Left forelimb (tissue), 1 donor: Measurements from ENCODE around the gene SCAF8.
A peak's percentile ranks its signal among the peaks of the same experiment; 100 is the strongest.
"Not testable (repeated sequence)": the region's sequence is repeated elsewhere in the genome, so short reads cannot be mapped to it uniquely, and the experiment has no call there.

ENCODE experiments used
- DNase-seq: peaks from one replicate; pipeline ENCODE4 v3.0.0-alpha.2; 2018; ENCODE audit warnings: low spot score

SCAF8 gene

DNA sequence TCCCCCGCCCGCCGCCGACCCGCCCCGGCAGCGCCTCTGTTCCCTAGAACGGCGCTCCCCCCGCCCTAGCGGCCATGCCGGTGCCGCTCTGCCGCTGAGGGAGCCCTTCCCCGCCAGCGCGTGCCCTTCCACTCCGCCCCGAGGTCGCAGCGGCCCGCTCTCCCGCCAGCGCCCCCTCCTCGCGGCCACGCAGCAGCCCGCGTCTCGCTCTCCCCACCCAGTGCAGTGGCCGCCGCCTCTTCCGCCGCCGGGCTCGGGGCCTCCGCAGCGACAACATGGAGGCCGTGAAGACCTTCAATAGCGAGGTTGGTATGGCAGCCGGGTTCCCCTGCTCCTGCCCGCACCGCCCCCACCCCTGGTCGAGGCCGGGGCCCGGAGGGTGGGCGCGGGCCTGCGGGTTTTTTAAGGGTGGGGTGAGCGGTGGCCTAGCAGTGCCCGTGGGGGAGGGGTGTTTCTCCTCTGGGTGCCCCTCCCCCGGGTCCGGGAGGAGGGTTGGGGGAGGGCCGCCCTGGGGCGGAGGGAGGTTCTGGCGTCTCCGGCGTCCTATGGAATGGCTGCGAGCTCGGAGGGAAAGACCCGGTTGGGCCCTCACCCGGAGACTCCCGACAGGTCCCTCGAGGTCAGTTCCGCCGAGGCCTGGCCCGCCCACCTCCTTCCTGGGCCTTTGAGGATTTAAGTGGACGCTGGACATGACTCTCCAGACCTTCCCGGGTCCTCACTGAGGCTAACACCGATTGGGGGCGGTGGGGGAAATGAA, 588 bp downstream of the SCAF8 start:
- DNase-seq: peak; percentile 95

DNA sequence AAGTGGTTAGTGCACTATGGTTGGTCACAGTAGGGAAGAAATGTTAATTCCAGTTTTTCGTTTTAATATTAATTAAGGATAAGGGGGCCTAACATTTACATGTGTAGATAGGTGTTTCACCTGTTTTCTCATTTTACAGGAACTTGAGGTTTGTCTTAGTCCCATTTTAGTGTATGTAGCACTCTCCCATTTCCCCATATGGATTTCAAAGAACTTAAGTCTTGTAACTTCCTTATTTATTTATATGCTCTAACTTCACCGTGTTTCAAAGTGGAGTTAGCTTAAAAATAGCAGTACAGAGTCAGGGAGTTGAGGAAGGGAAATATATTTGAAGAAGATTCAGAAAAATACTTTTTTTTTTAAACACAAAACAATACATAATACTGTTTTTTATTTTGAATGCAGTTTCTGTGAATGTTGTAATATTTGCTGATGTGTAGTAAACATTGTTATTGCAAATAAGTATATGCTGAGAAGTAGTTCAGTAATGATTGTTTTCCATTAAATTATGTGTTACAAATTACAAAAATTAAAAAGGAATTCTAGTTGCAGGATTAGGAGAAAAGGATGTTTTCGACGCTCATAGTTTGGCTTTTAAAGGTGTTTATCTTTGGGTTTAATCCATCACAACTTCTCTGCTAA, 3.5 kb downstream of the SCAF8 start:
- no peak for DNase-seq

DNA sequence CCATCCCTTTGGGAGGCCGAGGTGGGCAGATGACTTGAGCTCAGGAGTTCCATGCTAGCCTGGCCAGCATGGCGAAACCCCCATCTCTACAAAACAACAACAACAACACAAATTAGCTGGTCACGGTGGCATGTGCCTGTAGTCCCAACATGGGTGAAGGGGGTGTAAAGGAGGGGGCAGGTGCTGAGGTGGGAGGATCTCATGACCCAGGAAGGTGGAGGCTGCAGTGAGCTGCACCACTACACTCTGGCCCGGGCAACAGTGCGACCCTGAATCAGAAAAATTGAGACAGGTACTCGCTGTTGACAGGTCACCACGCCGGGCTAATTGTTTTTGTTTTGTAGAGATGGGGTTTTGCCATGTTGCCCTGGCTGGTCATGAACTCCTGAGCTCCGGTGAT, 4.2 kb downstream of the SCAF8 start:
- DNase-seq: no peak

DNA sequence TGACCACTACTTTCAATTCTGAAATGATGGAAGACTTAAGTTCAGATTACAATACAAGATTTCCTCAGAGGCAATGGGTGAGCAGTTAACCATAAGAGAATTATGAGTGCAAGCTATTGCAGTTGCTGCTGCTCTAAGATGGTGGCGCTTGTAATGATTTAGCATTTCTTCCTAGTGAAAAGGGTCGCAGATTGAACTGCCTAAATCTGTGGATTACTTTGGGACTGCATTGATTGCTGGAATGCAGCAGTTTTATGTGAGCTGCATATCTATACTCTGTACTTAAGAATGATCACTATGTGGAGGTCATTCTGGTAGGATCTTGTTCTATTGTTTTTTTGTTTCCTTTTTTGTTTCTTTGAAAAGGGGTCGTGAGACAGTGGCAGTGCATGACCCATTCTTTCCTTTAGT, 5.3 kb downstream of the SCAF8 start:
- DNase-seq: no peak

DNA sequence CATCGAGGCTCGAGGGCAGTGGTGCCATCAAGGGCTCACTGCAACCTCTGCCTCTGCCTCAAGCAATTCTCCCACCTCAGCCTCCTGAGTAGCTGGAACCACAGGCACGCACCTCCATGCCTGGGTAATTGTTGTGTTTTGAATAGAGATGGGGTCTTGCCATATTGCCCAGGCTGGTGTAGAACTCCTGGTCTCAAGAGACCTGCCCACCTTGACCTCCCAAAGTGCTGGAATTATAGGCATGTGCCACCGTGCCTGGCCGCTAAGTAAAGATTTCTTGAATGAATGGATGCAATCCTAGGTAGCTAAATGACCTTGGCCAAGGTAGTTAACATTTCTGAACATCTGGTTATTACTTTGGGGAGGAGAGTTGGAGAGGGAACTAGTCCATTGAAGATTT, 7.4 kb downstream of the SCAF8 start:
- no peak for DNase-seq

DNA sequence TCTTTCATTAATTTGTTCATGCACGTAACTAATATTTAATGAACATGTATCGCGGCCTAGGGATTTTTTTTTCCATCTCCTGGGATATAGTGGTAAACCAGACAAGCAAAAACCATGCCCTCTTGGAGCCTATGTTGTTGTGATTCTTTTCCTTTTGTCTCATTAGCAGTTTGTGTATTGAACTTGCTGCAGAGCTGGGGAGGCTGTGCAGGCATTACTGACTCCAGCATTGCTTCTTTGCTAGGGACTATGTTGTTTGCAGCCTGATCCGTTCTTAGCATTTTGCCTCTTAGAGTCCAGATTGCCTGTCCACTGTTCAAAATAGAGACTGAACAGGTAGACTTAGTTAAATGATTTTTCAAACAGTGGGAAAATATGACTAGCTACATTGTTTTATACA, 9.7 kb downstream of the SCAF8 start:
- DNase-seq: no peak

DNA sequence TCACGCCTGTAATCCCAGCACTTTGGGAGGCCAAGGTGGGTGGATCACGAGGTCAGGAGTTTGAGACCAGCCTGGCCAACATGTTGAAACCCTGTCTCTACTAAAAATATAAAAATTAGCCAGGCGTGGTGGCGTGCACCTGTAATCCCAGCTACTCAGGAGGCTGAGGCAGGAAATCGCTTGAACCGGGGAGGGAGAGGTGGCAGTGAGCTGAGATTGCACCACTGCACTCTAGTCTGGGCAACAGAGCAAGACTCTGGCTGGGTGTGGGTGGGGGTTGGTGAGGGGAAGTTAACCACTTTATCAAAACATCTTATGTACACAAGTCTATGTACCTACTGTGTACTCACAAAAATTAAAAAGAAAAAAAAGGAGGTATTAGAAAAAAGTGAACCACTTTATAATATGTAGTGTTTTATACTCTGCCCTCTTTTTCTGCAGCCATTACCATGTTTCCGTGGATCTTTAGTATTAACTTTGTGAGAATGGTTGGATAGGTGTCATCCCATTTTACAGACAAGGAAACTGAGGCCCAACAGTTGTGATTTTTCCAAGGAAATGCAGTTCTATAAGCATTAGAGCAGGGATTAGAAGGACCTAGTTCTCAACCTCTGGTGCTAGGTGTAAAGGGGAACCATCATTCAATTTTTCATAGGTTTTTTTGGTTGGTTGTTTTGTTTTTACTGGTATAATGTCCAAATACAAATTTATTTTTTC, 11.0 kb downstream of the SCAF8 start:
- DNase-seq: not testable (repeated sequence)

DNA sequence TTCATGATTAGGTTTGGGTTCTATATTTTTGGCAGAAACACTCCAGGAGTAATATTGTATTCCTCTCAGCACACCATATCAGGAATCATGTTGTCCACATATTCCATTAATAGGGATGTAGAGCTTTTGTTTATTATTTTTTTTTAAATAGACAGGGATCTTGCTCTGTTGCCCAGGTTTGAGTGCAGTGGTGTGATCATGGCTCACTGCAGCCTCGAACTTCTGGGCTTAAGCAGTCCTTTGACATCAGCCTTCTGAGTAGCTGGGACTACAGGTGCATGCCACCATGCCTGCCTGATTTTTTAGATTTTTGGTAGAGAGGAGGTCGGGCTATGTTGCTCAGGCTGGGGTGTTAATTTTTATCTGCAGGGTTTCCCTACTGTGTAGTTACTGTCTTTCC, 12.0 kb downstream of the SCAF8 start:
- DNase-seq: no peak

DNA sequence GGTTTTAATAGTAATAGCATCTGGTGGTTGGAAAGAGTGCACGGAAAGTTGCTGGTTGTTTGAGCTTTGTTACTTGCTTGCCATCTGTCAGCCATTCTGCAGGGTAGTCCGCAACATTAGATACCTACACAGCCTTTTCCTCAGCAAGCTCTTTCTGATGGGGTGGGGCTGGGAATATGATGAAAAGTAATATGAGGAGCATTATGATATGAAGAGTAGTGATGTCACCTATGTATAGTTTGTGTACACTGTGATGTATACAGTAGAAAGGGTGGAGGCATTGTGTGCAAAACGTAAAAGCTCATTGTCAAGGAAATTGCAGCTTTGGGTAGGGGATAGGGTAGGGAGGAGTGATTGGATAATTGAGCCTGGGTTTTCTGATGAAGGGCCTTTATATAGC, 16.1 kb downstream of the SCAF8 start:
- DNase-seq: no peak

DNA sequence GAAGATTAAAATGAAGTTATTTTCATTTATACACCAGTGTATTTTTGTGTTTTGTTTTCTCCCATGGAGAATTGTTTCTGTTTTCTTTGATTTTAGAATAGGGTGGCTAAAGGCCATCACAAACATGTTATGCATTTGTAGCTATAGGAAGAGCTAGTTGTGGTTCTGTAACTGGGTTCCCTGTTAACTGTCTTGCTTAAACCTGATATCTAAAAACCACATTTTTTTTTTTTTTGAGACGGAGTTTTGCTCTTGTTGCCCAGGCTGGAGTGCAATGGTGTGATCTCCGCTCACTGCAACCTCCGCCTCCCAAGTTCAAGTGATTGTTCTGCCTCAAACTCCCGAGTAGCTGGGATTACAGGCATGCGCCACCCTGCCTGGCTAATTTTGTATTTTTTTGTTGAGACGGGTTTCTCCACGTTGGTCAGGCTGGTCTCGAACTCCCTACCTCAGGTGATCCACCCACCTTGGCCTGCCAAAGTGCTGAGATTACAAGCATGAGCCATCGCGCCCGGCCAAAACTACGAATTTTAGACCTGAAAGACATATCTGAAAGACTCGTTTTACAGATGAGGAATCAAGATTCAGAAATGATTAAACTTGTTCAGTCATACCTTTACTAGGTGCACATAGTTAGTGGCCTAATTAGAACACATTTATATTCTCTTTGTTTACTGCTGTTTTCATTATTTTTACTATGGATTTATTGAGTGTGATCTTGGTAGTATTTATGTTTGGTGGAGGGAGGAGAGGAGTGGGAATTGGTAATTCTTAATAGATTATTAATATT, 18.0 kb downstream of the SCAF8 start:
- no peak for DNase-seq

DNA sequence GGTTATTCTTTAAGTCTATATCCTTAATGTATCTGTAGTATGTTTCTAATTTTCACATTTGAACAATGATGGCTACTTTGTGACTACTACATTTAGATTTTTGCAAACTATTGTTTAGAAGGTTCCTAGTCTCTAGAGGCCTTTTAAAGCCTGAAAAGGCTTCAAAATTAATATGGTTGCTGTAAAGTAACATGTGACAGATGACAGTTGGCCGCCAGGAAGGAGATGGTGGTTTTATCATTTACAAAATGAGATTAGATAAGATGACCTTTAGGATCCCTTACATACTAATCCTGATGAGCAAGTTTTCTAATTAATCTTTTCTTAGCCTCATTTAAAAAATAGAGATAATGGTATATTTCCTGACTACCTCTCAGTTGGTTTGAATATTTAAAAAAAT, 18.8 kb downstream of the SCAF8 start:
- DNase-seq: no peak

DNA sequence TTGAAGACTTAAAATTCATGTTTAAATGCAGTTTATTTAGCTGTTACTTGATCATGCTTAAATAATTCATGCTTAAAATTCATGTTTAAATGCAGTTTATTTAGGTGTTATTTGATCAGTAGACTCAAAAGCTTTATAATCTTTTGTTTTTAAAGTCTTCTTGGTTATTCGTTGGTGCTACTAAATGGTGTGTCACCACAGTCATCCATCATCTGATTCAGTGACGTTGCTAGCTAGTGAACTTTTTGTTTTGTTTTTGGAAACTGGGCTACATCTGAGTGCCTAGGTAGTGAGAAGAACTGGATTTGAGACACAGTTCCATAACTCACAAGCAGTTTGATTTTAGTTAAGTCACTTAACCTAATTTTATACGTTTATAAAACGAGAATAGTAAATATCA, 20.9 kb downstream of the SCAF8 start:
- no peak for DNase-seq

DNA sequence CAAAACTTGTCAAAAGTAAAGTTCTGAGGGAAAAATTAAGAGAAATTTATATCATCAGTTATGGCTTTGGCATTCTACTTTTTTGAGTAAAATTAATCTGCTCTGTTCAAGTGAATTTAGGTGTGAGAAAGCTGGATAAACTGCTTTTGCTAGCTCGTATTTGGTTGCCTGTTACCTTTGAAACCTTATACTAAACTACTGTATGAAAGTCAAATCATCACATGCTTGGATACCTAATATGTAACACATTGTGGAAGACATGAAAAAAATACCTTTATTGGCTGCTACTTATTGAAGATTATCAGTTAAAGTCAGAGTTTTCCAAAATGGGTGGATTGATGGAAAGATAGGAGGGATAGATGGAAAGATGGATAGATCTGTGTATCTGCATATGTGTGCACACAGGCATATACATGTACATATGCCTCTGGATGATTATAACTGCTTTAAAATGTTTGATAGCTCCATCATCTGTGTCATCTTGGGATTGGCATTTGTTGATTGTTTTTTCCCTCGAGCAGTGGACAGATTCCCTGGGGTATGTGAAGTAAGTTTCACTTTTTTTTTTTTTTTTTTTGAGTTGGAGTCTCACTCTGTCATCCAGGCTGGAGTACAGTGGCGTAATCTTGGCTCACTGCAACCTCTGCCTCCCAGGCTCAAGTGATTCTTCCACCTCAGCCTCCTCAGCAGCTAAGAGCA, 24.3 kb downstream of the SCAF8 start:
- no peak for DNase-seq

DNA sequence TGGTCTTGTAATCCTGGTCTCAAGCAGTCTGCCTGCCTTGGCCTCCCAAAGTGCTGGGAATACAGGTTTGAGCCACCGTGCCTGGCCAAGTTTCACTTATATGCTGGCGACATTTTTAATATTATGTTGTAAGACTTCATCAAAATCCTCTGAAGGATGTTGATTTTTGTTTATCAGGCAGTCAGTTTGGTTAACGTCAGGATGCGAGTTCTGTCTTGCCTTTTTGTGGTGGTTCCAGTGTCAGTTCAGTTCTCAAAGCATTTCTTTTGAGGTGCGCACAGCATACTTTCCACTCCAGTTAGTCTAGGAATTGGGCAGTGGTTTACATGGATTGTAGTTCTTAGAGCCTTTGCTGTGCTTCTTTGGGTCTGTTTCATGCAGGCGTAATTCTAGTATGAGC, 24.9 kb downstream of the SCAF8 start:
- no peak for DNase-seq

DNA sequence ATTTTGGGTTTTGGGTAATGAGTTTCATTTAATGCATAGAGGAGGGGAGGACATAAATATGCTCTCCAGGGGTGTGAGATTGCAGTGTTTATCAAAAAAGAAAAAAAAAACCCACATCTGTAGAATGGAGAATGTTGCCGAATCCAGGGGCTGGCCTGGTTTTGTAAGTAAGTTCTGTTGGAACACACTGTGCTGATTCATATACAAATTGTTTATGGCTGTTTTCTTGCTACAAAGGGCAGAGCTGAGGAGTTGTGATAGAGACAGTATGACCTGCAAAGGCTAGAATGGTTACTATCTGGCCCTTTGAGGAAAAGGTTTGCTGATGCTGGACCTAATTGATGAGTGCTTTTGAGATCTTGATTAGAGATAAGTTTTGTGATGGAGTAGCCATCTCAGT, 30.4 kb downstream of the SCAF8 start:
- no peak for DNase-seq

DNA sequence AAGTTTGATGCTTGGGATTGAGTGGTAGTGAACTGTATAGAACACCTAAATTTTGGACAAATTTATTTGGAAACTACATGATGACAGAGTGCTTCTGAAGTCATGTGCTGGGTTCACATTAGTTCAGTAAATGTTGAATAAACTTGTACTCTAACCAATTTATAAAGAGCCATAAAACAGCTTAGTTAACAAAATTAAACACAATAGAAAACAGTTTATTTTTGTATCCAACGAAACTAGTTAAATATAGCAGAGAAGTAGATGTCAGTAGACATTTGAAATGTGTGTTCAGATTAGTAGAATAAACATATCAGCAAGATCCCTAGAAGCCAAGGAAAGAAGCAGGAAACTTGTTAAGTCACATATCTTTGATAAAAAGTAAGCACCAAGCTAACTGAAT, 32.1 kb downstream of the SCAF8 start:
- DNase-seq: no peak

DNA sequence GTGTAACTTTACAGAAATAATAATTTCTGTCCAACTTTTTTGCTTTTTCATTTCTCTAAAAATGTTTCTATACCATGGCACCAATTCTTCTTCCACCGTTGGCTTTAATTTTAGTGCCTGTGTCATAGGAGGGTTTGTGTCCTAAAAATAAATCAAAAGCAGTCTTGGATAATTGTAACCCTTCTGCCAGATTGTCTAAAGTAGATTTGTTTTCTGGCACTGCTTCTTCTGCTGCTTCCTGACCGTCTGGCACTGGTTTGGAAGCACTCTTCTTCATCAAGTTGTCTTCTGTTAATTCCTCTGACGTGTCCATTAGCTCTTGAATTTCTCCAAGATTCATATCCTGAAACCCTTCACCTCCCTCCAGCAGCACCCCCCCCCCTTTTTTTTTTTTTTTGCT, 33.1 kb downstream of the SCAF8 start:
- no peak for DNase-seq

DNA sequence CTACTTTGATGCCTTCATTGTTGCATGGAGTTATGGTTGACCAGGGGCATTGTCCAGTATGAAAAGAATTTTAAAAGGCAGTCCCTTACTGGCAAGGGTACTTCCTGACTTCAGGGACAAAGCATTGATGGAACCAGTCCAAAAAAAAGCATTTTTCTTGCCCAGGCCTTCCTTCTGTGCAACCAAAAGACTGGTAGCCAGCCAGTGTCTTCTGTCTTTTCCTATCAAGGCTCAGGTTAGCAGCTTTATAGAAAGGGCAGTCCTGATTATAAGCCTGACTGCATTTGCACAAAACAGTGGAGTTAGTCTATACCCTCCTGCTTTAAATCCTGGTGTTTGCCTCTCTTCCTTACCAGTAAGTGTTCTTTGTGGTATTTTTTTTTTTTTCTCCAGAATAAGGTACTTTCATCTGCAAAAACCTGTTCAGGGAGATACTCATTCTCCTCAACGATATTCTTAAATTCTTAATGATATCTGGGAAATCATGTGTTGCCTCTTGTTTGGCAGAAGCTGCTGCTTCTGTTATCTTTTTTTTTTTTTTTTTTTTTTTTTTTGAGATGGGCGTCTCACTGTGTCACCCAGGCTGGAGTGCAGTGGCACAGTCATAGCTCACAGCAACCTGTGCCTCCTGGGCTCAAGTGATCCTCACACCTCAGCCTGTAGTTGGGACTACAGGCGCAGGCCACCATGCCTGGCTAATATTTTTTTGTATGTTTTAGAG, 33.9 kb downstream of the SCAF8 start:
- no peak for DNase-seq

DNA sequence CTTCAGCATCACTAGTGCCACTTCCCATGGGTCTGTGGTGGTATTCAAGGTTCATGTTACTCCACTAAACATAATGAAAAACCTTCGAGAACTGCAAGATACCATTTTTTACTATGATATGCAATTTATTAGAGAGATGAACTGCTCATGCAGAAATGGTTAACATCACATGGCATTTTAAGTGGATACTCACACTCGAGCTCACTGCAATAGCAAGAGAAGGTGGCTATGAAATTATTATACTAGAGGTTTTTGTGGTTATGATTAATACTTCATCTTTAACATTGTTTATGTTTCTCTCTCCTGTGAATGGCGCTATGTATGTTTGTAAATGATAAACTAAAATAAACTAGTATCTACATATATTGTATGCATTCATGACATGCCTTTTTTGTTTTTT, 35.1 kb downstream of the SCAF8 start:
- no peak for DNase-seq

DNA sequence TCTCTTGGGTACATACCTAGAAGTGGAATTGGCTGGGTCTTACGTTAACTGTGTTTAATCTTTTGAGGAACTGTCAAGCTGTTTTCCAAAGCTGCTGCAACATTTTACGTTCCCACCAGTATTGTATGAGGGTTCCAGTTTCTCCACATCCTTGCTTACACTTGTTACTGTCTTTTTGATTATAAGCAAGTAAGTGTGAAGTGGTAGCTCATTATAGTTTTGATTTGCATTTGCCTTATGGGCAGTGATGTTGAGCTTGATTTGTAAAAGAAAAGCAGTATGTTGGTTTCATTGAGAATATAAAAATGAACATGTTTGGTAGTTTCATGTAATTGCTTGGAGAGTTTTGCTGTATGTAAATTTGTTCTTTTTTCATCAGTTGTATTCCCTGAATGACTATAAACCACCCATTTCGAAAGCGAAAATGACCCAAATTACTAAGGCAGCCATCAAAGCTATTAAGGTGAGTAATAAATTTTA, 40.4 kb downstream of the SCAF8 start:
- no peak for DNase-seq

DNA sequence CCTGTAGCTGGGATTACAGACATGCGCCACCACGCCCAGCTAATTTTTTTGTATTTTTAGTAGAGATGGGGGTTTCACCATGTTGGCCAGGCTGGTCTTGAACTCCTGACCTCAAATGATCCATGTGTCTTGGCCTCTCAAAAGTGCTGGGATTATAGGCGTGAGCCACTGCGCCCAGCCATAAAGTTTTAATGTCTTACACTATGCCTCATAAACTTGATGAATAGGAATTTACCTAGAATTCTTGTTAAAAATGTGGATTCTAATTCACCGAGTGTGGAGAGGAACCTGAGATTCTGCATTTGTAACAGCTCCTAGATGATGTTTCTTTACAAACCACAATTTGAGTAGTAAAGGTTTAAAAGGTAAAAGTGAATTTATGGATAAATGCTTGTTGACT, 45.9 kb downstream of the SCAF8 start:
- DNase-seq: not testable (repeated sequence)
